H1 (cell line): ENCODE data around the gene GHRHR. TPM values are rescaled to one million over a fixed set of nuclear protein-coding genes. Genes with fewer than 3 reads are reported as not detected.

Experiments
- CTCF ChIA-PET: fragments of 300-600 bp; sonication (Branson Sonifier 250); formaldehyde crosslinking; loops from one replicate; lab custom pipeline; 2021; ENCODE audit not compliant: partially characterized antibody; lab: Charles Lee
- POLR2A ChIA-PET: fragments of 300-600 bp; sonication (Branson Sonifier 250); formaldehyde crosslinking; loops from one replicate; lab custom pipeline; 2021; ENCODE audit warnings: inconsistent platforms; ENCODE audit not compliant: partially characterized antibody; lab: Charles Lee
- DNase-seq, 2 experiments: peaks; one replicate each; pipeline versions ENCODE4 v3.0.0 to v3.0.0-alpha.2; 2010 to 2022; ENCODE audit warnings: low spot score in 2 of 2, low read depth in 1 of 2, mixed read lengths in 1 of 2
- FAIRE-seq: peaks from 2 replicates; lab custom pipeline; 2011; peaks lifted over from hg19 to GRCh38; lab: Jason Lieb, UNC
- H2AFZ ChIP-seq: 2 replicates; pipeline ENCODE4 v1.8.1; 2012; ENCODE audit warnings: low read length, inconsistent platforms
- H2AK5ac ChIP-seq: 2 replicates; pipeline ENCODE4 v1.6.1; 2013; ENCODE audit warnings: low read depth, low read length
- H2BK120ac ChIP-seq: replicated peaks from 2 replicates; pipeline ENCODE3; 2013; ENCODE audit warnings: low read depth, low read length, inconsistent platforms
- H2BK12ac ChIP-seq: 2 replicates; pipeline ENCODE4 v1.6.1; 2013; ENCODE audit warnings: low read depth, low read length
- H2BK15ac ChIP-seq: 2 replicates; pipeline ENCODE4 v1.6.1; 2013; ENCODE audit warnings: low read length
- H2BK20ac ChIP-seq: 2 replicates; pipeline ENCODE4 v1.6.1; 2013; ENCODE audit warnings: low read length
- H2BK5ac ChIP-seq: 2 replicates; pipeline ENCODE4 v1.6.1; 2013; ENCODE audit warnings: low read depth, low read length
- H3K14ac ChIP-seq: 2 replicates; pipeline ENCODE4 v1.6.1; 2013; ENCODE audit warnings: inconsistent platforms; ENCODE audit not compliant: insufficient read length
- H3K18ac ChIP-seq: 2 replicates; pipeline ENCODE4 v1.6.1; 2013; ENCODE audit warnings: low read length; ENCODE audit errors: extremely low read depth
- H3K23ac ChIP-seq: 2 replicates; pipeline ENCODE4 v1.6.1; 2013; ENCODE audit warnings: inconsistent platforms; ENCODE audit not compliant: insufficient read length
- H3K23me2 ChIP-seq: 2 replicates; pipeline ENCODE4 v1.6.1; 2013; ENCODE audit warnings: low read depth, low read length
- H3K27ac ChIP-seq: 2 replicates; pipeline ENCODE4 v1.6.1; 2011; ENCODE audit warnings: low read depth, low read length, inconsistent platforms
- H3K27me3 ChIP-seq, 4 experiments: replicated peaks in 1 of 4; 1 replicate in 1 of 4; 2 replicates in 3 of 4; pipeline versions ENCODE4 v1.6.1 to v1.8.1; 2011 to 2013; ENCODE audit warnings: low read length in 3 of 4, mild to moderate bottlenecking in 3 of 4, inconsistent platforms in 2 of 4, mixed read lengths in 2 of 4, moderate library complexity in 1 of 4; ENCODE audit not compliant: control insufficient read depth in 3 of 4, insufficient read depth in 3 of 4; ENCODE audit errors: extremely low read depth in 1 of 4
- H3K36me3 ChIP-seq, 4 experiments: 2 replicates each; pipeline versions ENCODE4 v1.6.1 to v1.8.1; 2011 to 2013; ENCODE audit warnings: mild to moderate bottlenecking in 4 of 4, low read length in 3 of 4, moderate library complexity in 2 of 4, control low read depth in 1 of 4, inconsistent platforms in 1 of 4; ENCODE audit not compliant: insufficient read depth in 4 of 4, control insufficient read depth in 2 of 4
- H3K4ac ChIP-seq: replicated peaks from 2 replicates; pipeline ENCODE3; 2013; ENCODE audit warnings: low read length, low read depth, mixed read lengths, inconsistent platforms; ENCODE audit not compliant: insufficient read length
- H3K4me1 ChIP-seq, 4 experiments: replicated peaks in 1 of 4; 1 replicate in 1 of 4; 2 replicates in 3 of 4; pipeline versions ENCODE4 v1.6.1 to v1.8.1; 2011 to 2013; ENCODE audit warnings: low read length in 3 of 4, inconsistent platforms in 2 of 4, mixed read lengths in 1 of 4; ENCODE audit not compliant: insufficient read depth in 4 of 4, control insufficient read depth in 3 of 4
- H3K4me2 ChIP-seq, 2 experiments: 2 replicates each; pipeline versions ENCODE4 v1.6.1 to v1.8.1; 2011 to 2013; ENCODE audit warnings: low read depth in 2 of 2, low read length in 2 of 2, control low read depth in 1 of 2, inconsistent platforms in 1 of 2, mild to moderate bottlenecking in 1 of 2; ENCODE audit not compliant: insufficient read depth in 1 of 2
- H3K4me3 ChIP-seq, 4 experiments: fragments of 200-600, 300-600 bp in 1 of 4; sonication (generic), shearing (Covaris generic), sonication (Bioruptor Twin) in 1 of 4; 2 replicates each; pipeline versions ENCODE4 v1.5.1 to v1.8.1; 2011 to 2016; ENCODE audit warnings: low read length in 4 of 4, low read depth in 3 of 4, control low read depth in 2 of 4, inconsistent platforms in 2 of 4, mild to moderate bottlenecking in 2 of 4, mixed read lengths in 1 of 4, moderate library complexity in 1 of 4; ENCODE audit not compliant: insufficient read depth in 2 of 4; ENCODE audit errors: extremely low read depth in 1 of 4
- H3K56ac ChIP-seq: replicated peaks from 2 replicates; pipeline ENCODE3; 2013; ENCODE audit warnings: low read depth, mild to moderate bottlenecking, mixed read lengths, low read length, inconsistent platforms; ENCODE audit not compliant: insufficient read length
- H3K79me1 ChIP-seq: 2 replicates; pipeline ENCODE4 v1.6.1; 2013; ENCODE audit warnings: low read depth, low read length, control low read depth
- H3K79me2 ChIP-seq, 2 experiments: 2 replicates each; pipeline versions ENCODE4 v1.6.1 to v1.8.1; 2012 to 2013; ENCODE audit warnings: low read length in 2 of 2, mild to moderate bottlenecking in 2 of 2, inconsistent platforms in 1 of 2; ENCODE audit not compliant: insufficient read depth in 2 of 2, control insufficient read depth in 1 of 2
- H3K9ac ChIP-seq, 4 experiments: replicated peaks in 1 of 4; 1 replicate in 1 of 4; 2 replicates in 3 of 4; pipeline versions ENCODE4 v1.6.1 to v1.8.1; 2011 to 2013; ENCODE audit warnings: low read depth in 3 of 4, low read length in 3 of 4, control low read depth in 2 of 4, mild to moderate bottlenecking in 2 of 4, moderate library complexity in 2 of 4, inconsistent platforms in 1 of 4; ENCODE audit errors: extremely low read depth in 1 of 4
- H3K9me3 ChIP-seq, 2 experiments: 2 replicates each; pipeline versions ENCODE4 v1.6.1 to v1.8.1; 2012 to 2013; ENCODE audit warnings: mild to moderate bottlenecking in 2 of 2, moderate library complexity in 2 of 2, control low read depth in 1 of 2, inconsistent platforms in 1 of 2, low read depth in 1 of 2, low read length in 1 of 2, mixed read lengths in 1 of 2; ENCODE audit not compliant: insufficient read depth in 2 of 2
- H4K20me1 ChIP-seq, 2 experiments: replicated peaks in 1 of 2; 2 replicates each; pipeline versions ENCODE3 to v1.8.1; 2011 to 2013; ENCODE audit warnings: inconsistent platforms in 2 of 2, low read length in 2 of 2, mild to moderate bottlenecking in 1 of 2; ENCODE audit not compliant: insufficient read depth in 2 of 2, control insufficient read depth in 1 of 2
- H4K5ac ChIP-seq: 2 replicates; pipeline ENCODE4 v1.6.1; 2013; ENCODE audit warnings: low read length, low read depth, mixed read lengths, inconsistent platforms; ENCODE audit not compliant: insufficient read length
- H4K8ac ChIP-seq: 2 replicates; pipeline ENCODE4 v1.8.0; 2013; ENCODE audit warnings: mild to moderate bottlenecking, moderate library complexity, low read length, inconsistent platforms; ENCODE audit not compliant: insufficient read depth; ENCODE audit errors: extremely low read depth
- H4K91ac ChIP-seq: replicated peaks from 2 replicates; pipeline ENCODE3; 2013; ENCODE audit warnings: low read length, mixed read lengths, inconsistent platforms; ENCODE audit not compliant: insufficient read length
- BACH1 ChIP-seq: IDR thresholded peaks from 2 replicates; pipeline ENCODE4 v1.6.1; 2012; ENCODE audit warnings: low read length, improper control_type of control experiment
- CBX8 ChIP-seq: fragments of 300-800, 300-1000 bp; sonication (generic); IDR thresholded peaks from 2 replicates; pipeline ENCODE4 v1.7.1; 2016; ENCODE audit warnings: low read depth, low read length, borderline replicate concordance
- CEBPB ChIP-seq: IDR thresholded peaks from 2 replicates; pipeline ENCODE4 v1.6.1; 2012; ENCODE audit warnings: low read depth, low read length
- CTCF ChIP-seq, 3 experiments: IDR thresholded peaks; 1 replicate in 2 of 3; 2 replicates in 1 of 3; pipeline versions ENCODE4 v1.5.1 to v1.6.1; 2011; ENCODE audit warnings: low read length in 3 of 3, mild to moderate bottlenecking in 3 of 3, inconsistent platforms in 2 of 3, low read depth in 1 of 3, moderate library complexity in 1 of 3; ENCODE audit not compliant: insufficient read depth in 1 of 3; ENCODE audit errors: control extremely low read depth in 1 of 3
- EP300 ChIP-seq, 2 experiments: IDR thresholded peaks; 1 replicate in 1 of 2; 2 replicates in 1 of 2; pipeline ENCODE4 v1.6.1; 2011 to 2012; ENCODE audit warnings: low read depth in 2 of 2, low read length in 2 of 2, mild to moderate bottlenecking in 2 of 2, borderline replicate concordance in 1 of 2, inconsistent platforms in 1 of 2, moderate library complexity in 1 of 2
- GABPA ChIP-seq: IDR thresholded peaks from 2 replicates; pipeline ENCODE4 v1.6.1; 2011; ENCODE audit warnings: mild to moderate bottlenecking, low read length, moderate library complexity, borderline replicate concordance; ENCODE audit not compliant: insufficient read depth
- POU5F1 ChIP-seq: IDR thresholded peaks from 2 replicates; pipeline ENCODE4 v1.6.1; 2011; ENCODE audit warnings: low read depth, mild to moderate bottlenecking, low read length, moderate library complexity
- RAD21 ChIP-seq, 2 experiments: IDR thresholded peaks in 1 of 2; conservative IDR thresholded peaks in 1 of 2; 2 replicates each; pipeline ENCODE4 v1.6.1; 2011; ENCODE audit warnings: low read depth in 2 of 2, low read length in 2 of 2, improper control_type of control experiment in 1 of 2, inconsistent platforms in 1 of 2, mild to moderate bottlenecking in 1 of 2, moderate library complexity in 1 of 2
- SIRT6 ChIP-seq: IDR thresholded peaks from one replicate; pipeline ENCODE4 v1.7.1; 2012; ENCODE audit warnings: low read length, inconsistent platforms
- TCF12 ChIP-seq: IDR thresholded peaks from 2 replicates; pipeline ENCODE4 v1.6.1; 2011; ENCODE audit warnings: low read depth, mild to moderate bottlenecking, low read length
- TEAD4 ChIP-seq: IDR thresholded peaks from 2 replicates; pipeline ENCODE4 v1.6.1; 2012; ENCODE audit warnings: low read depth, low read length, inconsistent platforms, mixed read lengths
- polyA plus RNA-seq, 7 experiments: library from polyadenylated mRNA; depleted of rRNA in 3 of 7; stranded (reverse) in 5 of 7; unstranded in 2 of 7; fragments of >200 nt in 5 of 7; fragments of 200-250 nt in 2 of 7; gene quantifications; 1 replicate in 5 of 7; 2 replicates in 1 of 7; 4 replicates in 1 of 7; pipeline versions ENCODE4 v1.2.1 to v1.2.3, GENCODE V29; 2011 to 2013; ENCODE audit warnings: missing spikeins in 2 of 7, mixed read lengths in 2 of 7
- total RNA-seq: library from RNA; stranded (reverse); fragmentation: NEBNext Ultra II Directional; extraction: Animal tissue kit (Norgen Biotek cat#: 25700); gene quantifications from 2 replicates; pipeline ENCODE4 v1.2.1, GENCODE V29; 2021
- TF ChIP-seq, protein P1 (sequence below): IDR thresholded peaks from 2 replicates; pipeline ENCODE4 v1.6.1; 2012; ENCODE audit warnings: inconsistent platforms

The GHRHR gene
- total and polyA plus RNA-seq, 2 of the 8 experiments (the other 6 are each of a cell fraction or from before 2014, with no cell fraction given): 0.60 to 6.5 TPM

GRCh38 chr7:30950197-30950596, 13.6 kb upstream of the GHRHR start:
- Histone ChIP-seq H3K79me1 (no peaks in the 10 kb centered on the region), H3K4ac (no peak overlapping the region), H2BK12ac (no peak overlapping the region), H2BK20ac (no peak overlapping the region), H3K56ac (no peak overlapping the region), H3K14ac (no peak overlapping the region), H3K4me3 (no peak overlapping the region), H3K18ac (no peak overlapping the region), H3K4me1 (no peaks in the 10 kb centered on the region), H4K8ac (no peak overlapping the region), H3K9me3 (peaks cover 0 to 1% of the 10 kb centered on the region in 2 experiments; a peak in 1 of 4 replicates), H2AK5ac (no peak overlapping the region), H4K20me1 (no peaks in the 10 kb centered on the region), H3K79me2 (no peaks in the 10 kb centered on the region), H2AFZ (no peak overlapping the region), H4K91ac (no peak overlapping the region), H2BK5ac (no peak overlapping the region), H3K27me3 (no peaks in the 10 kb centered on the region), H4K5ac (no peak overlapping the region), H3K36me3 (no peaks in the 10 kb centered on the region), H3K4me2 (no peak overlapping the region), H2BK120ac (no peak overlapping the region), H3K9ac (no peak overlapping the region), H2BK15ac (no peak overlapping the region), H3K23me2 (no peaks in the 10 kb centered on the region), H3K27ac (no peak overlapping the region), H3K23ac (no peak overlapping the region)
- POLR2A ChIA-PET: no interaction called here
- no peak for DNase-seq
- FAIRE-seq: no peak
- CTCF ChIA-PET: interaction anchor here (4.1 kb wide), 1 partner anchor 11 kb away, joined by 13 read pairs; no protein-coding TSS in a partner anchor
- TF ChIP-seq BACH1: no peak
- no peak for TF ChIP-seq CEBPB
- TF ChIP-seq TCF12: no peak
- no peak for TF ChIP-seq TEAD4
- no peak for TF ChIP-seq EP300 (IDR thresholded peaks at IDR 0.05; ENCODE audit: borderline replicate concordance in 1 of 2, low read depth in 2 of 2, low read length in 2 of 2)
- TF ChIP-seq RAD21 (IDR thresholded peaks at IDR 0.05 in 1 of 2, conservative IDR thresholded peaks at IDR 0.05 in 1 of 2; ENCODE audit: low read depth in 2 of 2, low read length in 2 of 2): no peak
- no peak for TF ChIP-seq CTCF (IDR thresholded peaks at IDR 0.05; ENCODE audit: control extremely low read depth in 1 of 3, insufficient read depth in 1 of 3, low read depth in 1 of 3, low read length in 3 of 3)
- TF ChIP-seq GABPA: no peak
- TF ChIP-seq POU5F1: no peak
- TF ChIP-seq, protein P1, sequence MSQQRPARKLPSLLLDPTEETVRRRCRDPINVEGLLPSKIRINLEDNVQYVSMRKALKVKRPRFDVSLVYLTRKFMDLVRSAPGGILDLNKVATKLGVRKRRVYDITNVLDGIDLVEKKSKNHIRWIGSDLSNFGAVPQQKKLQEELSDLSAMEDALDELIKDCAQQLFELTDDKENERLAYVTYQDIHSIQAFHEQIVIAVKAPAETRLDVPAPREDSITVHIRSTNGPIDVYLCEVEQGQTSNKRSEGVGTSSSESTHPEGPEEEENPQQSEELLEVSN: no peak
- TF ChIP-seq SIRT6: no peak
- TF ChIP-seq CBX8: no peak
